Measurements from ENCODE around the gene MCM5. TPM values are rescaled to one million over a fixed set of nuclear protein-coding genes. Genes with fewer than 3 reads are reported as not detected.

MCM5 gene
- total RNA-seq, 2 donors from 2014 or later = 155 to 179 TPM

DNA sequence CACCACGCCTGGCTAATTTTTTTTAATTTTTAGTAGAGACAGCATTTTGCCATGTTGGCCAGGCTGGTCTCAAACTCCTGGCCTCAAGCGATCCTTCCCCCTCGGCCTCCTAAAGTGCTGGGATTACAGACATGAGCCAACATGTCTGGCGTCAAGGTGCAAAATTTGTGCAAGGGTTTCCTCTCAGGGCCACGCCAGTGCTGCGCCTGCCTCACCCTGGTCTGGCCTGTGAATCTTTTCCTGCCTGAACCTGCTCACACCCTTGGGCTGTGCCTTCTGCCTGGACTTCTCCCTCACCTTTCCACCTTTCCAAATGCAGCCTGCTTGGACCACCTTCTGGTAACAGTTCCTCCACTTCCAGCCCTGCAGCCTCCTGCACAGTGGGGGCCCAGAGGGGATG, 43.4 kb downstream of the MCM5 start:
- no peak for DNase-seq
- Histone ChIP-seq H3K9me3 (ENCODE audit: control insufficient read depth, low read length) (no peaks in the 10 kb centered on the region), H3K4me1 (ENCODE audit: control insufficient read depth, insufficient read depth, low read length) (no peaks in the 10 kb centered on the region), H3K36me3 (ENCODE audit: control insufficient read depth, insufficient read depth, low read length) (no peaks in the 10 kb centered on the region), H3K27ac (ENCODE audit: low read depth, low read length) (no peak overlapping the region), H3K9ac (ENCODE audit: extremely low read depth, low read length, poor library complexity, severe bottlenecking) (no peak overlapping the region), H3K4me3 (ENCODE audit: low read length) (no peak overlapping the region), H3K27me3 (ENCODE audit: control insufficient read depth, insufficient read depth, low read length, poor library complexity, severe bottlenecking) (no peaks in the 10 kb centered on the region)
- peaks cover 5% of the 10 kb centered on the region for H3K36me3 Mint-ChIP-seq (ENCODE audit: low read depth)
- TF ChIP-seq, protein P1, sequence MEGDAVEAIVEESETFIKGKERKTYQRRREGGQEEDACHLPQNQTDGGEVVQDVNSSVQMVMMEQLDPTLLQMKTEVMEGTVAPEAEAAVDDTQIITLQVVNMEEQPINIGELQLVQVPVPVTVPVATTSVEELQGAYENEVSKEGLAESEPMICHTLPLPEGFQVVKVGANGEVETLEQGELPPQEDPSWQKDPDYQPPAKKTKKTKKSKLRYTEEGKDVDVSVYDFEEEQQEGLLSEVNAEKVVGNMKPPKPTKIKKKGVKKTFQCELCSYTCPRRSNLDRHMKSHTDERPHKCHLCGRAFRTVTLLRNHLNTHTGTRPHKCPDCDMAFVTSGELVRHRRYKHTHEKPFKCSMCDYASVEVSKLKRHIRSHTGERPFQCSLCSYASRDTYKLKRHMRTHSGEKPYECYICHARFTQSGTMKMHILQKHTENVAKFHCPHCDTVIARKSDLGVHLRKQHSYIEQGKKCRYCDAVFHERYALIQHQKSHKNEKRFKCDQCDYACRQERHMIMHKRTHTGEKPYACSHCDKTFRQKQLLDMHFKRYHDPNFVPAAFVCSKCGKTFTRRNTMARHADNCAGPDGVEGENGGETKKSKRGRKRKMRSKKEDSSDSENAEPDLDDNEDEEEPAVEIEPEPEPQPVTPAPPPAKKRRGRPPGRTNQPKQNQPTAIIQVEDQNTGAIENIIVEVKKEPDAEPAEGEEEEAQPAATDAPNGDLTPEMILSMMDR (conservative IDR thresholded peaks at IDR 0.05) = no peak
- H3K27me3 Mint-ChIP-seq (ENCODE audit: insufficient read depth) = no peaks in the 10 kb centered on the region
- H3K4me3 Mint-ChIP-seq = no peak overlapping the region
- peaks cover 7% of the 10 kb centered on the region for H3K4me1 Mint-ChIP-seq
- no peak overlapping the region for H3K27ac Mint-ChIP-seq
- H3K9me3 Mint-ChIP-seq = no peaks in the 10 kb centered on the region
- 76 to 78% methylated on average over 6 of the region's 6 CpGs for WGBS, 2 experiments (ENCODE audit: insufficient coverage in 1 of 2, insufficient read length in 1 of 2)

GRCh38 chr22:35443790-35444684, 44.1 kb downstream of the MCM5 start:
- no peak overlapping the region for H3K9ac ChIP-seq (ENCODE audit: extremely low read depth, low read length, poor library complexity, severe bottlenecking)
- no peak overlapping the region for H3K27ac Mint-ChIP-seq
- no peak overlapping the region for H3K4me3 Mint-ChIP-seq

GRCh38 chr22:35444685-35445399, 44.9 kb downstream of the MCM5 start:
- DNase-seq = no peak
- no peak overlapping the region for H3K4me3 ChIP-seq (ENCODE audit: low read length)
- peaks cover 12% of the 10 kb centered on the region for H3K4me1 Mint-ChIP-seq
- H3K9me3 Mint-ChIP-seq = no peaks in the 10 kb centered on the region
- H3K27ac ChIP-seq (ENCODE audit: low read depth, low read length) = no peak overlapping the region
- H3K4me1 ChIP-seq (ENCODE audit: control insufficient read depth, insufficient read depth, low read length) = no peaks in the 10 kb centered on the region
- 91 to 100% methylated on average over 4 to 13 of the region's 13 CpGs for WGBS, 2 experiments (ENCODE audit: insufficient coverage in 1 of 2, insufficient read length in 1 of 2)
- peaks cover 5% of the 10 kb centered on the region for H3K36me3 Mint-ChIP-seq (ENCODE audit: low read depth)
- H3K36me3 ChIP-seq (ENCODE audit: control insufficient read depth, insufficient read depth, low read length) = no peaks in the 10 kb centered on the region
- H3K27me3 ChIP-seq (ENCODE audit: control insufficient read depth, insufficient read depth, low read length, poor library complexity, severe bottlenecking) = no peaks in the 10 kb centered on the region
- H3K27ac Mint-ChIP-seq = no peak overlapping the region
- H3K27me3 Mint-ChIP-seq (ENCODE audit: insufficient read depth) = no peaks in the 10 kb centered on the region
- TF ChIP-seq, protein P1 (conservative IDR thresholded peaks at IDR 0.05) = no peak
- no peaks in the 10 kb centered on the region for H3K9me3 ChIP-seq (ENCODE audit: control insufficient read depth, low read length)
- H3K9ac ChIP-seq (ENCODE audit: extremely low read depth, low read length, poor library complexity, severe bottlenecking) = no peak overlapping the region
- no peak overlapping the region for H3K4me3 Mint-ChIP-seq

More at GRCh38 chr22:35443790-35444684, 44.1 kb downstream of the MCM5 start:
- Histone ChIP-seq H3K4me3 (ENCODE audit: low read length) (no peak overlapping the region), H3K27ac (ENCODE audit: low read depth, low read length) (no peak overlapping the region), H3K9me3 (ENCODE audit: control insufficient read depth, low read length) (no peaks in the 10 kb centered on the region), H3K4me1 (ENCODE audit: control insufficient read depth, insufficient read depth, low read length) (no peaks in the 10 kb centered on the region), H3K27me3 (ENCODE audit: control insufficient read depth, insufficient read depth, low read length, poor library complexity, severe bottlenecking) (no peaks in the 10 kb centered on the region), H3K36me3 (ENCODE audit: control insufficient read depth, insufficient read depth, low read length) (no peaks in the 10 kb centered on the region)
- peak; percentile 67 for DNase-seq
- Mint-ChIP-seq H3K9me3 (no peaks in the 10 kb centered on the region), H3K27me3 (ENCODE audit: insufficient read depth) (no peaks in the 10 kb centered on the region), H3K36me3 (ENCODE audit: low read depth) (peaks cover 5% of the 10 kb centered on the region), H3K4me1 (peaks cover 12% of the 10 kb centered on the region)
- TF ChIP-seq, protein P1 (conservative IDR thresholded peaks at IDR 0.05) = no peak
- WGBS, 2 experiments (ENCODE audit: insufficient coverage in 1 of 2, insufficient read length in 1 of 2) = 77 to 79% methylated on average over 11 of the region's 11 CpGs
